ENCODE data around the gene GLI1. TPM values are rescaled to one million over a fixed set of nuclear protein-coding genes. Genes with fewer than 3 reads are reported as not detected.

Gene GLI1
- polyA plus RNA-seq, 2 of the 4 experiments (the other 2 are of a cell fraction), result 13.1 to 27.3 TPM

DNA sequence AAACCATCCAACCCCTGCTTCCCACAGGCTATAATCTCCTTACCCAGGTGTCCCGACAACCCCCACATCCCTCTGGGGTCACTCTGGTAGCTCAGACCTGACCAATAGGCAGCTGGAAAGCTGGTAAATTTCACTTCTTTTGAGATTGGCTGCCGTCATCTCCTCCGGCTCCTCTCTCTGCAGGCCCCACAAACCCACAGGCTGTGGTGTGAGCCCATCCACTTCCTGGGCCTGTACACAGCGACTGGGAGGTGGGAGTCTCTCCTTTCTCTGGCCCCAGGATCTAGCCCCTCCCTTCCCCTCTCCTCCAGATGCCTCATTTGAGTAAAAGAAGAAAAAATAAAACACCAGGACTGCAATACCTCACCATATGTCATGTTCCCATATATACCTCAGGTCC is 24.3 kb upstream of the GLI1 start:
- no peak for TF ChIP-seq MAZ (IDR thresholded peaks at IDR 0.05; ENCODE audit: borderline replicate concordance, low read depth, low read length)
- TF ChIP-seq RARB (CRISPR knock-in tag; IDR thresholded peaks at IDR 0.05), result no peak
- no peak for TF ChIP-seq NR3C1 (IDR thresholded peaks at IDR 0.05)
- TF ChIP-seq, protein P1, sequence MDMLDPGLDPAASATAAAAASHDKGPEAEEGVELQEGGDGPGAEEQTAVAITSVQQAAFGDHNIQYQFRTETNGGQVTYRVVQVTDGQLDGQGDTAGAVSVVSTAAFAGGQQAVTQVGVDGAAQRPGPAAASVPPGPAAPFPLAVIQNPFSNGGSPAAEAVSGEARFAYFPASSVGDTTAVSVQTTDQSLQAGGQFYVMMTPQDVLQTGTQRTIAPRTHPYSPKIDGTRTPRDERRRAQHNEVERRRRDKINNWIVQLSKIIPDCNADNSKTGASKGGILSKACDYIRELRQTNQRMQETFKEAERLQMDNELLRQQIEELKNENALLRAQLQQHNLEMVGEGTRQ (IDR thresholded peaks at IDR 0.05), result no peak
- no peak for TF ChIP-seq HOXB13 (CRISPR knock-in tag; IDR thresholded peaks at IDR 0.05; ENCODE audit: low read depth)
- TF ChIP-seq, protein P2, sequence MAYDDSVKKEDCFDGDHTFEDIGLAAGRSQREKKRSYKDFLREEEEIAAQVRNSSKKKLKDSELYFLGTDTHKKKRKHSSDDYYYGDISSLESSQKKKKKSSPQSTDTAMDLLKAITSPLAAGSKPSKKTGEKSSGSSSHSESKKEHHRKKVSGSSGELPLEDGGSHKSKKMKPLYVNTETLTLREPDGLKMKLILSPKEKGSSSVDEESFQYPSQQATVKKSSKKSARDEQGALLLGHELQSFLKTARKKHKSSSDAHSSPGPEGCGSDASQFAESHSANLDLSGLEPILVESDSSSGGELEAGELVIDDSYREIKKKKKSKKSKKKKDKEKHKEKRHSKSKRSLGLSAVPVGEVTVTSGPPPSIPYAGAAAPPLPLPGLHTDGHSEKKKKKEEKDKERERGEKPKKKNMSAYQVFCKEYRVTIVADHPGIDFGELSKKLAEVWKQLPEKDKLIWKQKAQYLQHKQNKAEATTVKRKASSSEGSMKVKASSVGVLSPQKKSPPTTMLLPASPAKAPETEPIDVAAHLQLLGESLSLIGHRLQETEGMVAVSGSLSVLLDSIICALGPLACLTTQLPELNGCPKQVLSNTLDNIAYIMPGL (CRISPR knock-in tag; IDR thresholded peaks at IDR 0.05; ENCODE audit: borderline replicate concordance), result no peak
- TF ChIP-seq, protein P3, sequence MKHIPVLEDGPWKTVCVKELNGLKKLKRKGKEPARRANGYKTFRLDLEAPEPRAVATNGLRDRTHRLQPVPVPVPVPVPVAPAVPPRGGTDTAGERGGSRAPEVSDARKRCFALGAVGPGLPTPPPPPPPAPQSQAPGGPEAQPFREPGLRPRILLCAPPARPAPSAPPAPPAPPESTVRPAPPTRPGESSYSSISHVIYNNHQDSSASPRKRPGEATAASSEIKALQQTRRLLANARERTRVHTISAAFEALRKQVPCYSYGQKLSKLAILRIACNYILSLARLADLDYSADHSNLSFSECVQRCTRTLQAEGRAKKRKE (CRISPR knock-in tag; IDR thresholded peaks at IDR 0.05; ENCODE audit: low read depth), result no peak
- TF ChIP-seq ZC3H11A (IDR thresholded peaks at IDR 0.05), result no peak
- no peak for TF ChIP-seq BHLHE40 (IDR thresholded peaks at IDR 0.05; ENCODE audit: low read depth, low read length)
- TF ChIP-seq CBX2 (IDR thresholded peaks at IDR 0.05; ENCODE audit: borderline replicate concordance, low read depth), result no peak
- Histone ChIP-seq H3K4me1 (peaks cover 13% of the 10 kb centered on the region; the same call in 2 of the 3 replicates), H3K4me3 (no peak overlapping the region), H3K9me3 (no peaks in the 10 kb centered on the region), H3K27ac (peak overlapping the region in 1 of 2 experiments; percentile 21; a peak in 1 of 6 replicates), H3K4me2 (no peak overlapping the region)
- ChIA-PET CTCF (interaction anchor here (0.6 to 4.8 kb wide), 9 partner anchors 12 to 99 kb away, joined by 3 to 32 read pairs (median 4); partner anchors contain the start of genes GLI1 and INHBE), POLR2A (no interaction called here)
- 62% methylated on average over 4 of the region's 4 CpGs for WGBS (ENCODE audit: missing lambda C conversion rate)
- no peak for FAIRE-seq
- no peak for DNase-seq (ENCODE audit: low read depth in 1 of 2, low spot score in 1 of 2)
- ATAC-seq, result no peak

DNA sequence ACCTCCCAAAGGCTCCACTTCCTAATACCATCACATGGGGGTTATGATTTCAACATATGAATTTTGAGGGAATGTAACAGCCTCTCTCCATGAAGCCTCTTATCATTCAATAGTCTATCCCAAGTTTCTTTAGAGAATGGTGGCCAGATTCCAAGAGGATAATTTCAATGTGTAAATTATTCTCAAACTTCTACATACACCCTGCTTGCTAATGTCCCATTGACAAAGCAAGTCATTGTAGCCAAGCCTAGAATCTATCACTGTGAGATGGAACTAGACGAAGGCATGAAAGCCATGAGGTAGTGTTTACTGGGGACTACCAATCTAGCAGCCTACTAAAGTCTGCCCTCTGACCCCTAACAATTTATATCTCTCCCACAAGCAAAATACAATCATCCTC is 21.2 kb upstream of the GLI1 start:
- Histone ChIP-seq H3K27ac (no peak overlapping the region), H3K4me3 (no peak overlapping the region), H3K4me1 (peaks cover 6% of the 10 kb centered on the region; the same call in 1 of the 3 replicates), H3K9me3 (peaks cover 15% of the 10 kb centered on the region), H3K4me2 (no peak overlapping the region)
- no peak for ATAC-seq
- ChIA-PET POLR2A (no interaction called here), CTCF (interaction anchor here (1.4 to 3.9 kb wide), 3 partner anchors 14 to 199 kb away, joined by 3 to 22 read pairs (median 19); partner anchors contain the start of gene INHBE)
- FAIRE-seq, result no peak
- no peak for DNase-seq (ENCODE audit: low read depth in 1 of 2, low spot score in 1 of 2)
- no peak for TF ChIP-seq NPAS2 (CRISPR knock-in tag; IDR thresholded peaks at IDR 0.05; ENCODE audit: borderline replicate concordance)
- TF ChIP-seq, protein P4, sequence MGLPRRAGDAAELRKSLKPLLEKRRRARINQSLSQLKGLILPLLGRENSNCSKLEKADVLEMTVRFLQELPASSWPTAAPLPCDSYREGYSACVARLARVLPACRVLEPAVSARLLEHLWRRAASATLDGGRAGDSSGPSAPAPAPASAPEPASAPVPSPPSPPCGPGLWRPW (IDR thresholded peaks at IDR 0.05), result no peak
- TF ChIP-seq, protein P5, sequence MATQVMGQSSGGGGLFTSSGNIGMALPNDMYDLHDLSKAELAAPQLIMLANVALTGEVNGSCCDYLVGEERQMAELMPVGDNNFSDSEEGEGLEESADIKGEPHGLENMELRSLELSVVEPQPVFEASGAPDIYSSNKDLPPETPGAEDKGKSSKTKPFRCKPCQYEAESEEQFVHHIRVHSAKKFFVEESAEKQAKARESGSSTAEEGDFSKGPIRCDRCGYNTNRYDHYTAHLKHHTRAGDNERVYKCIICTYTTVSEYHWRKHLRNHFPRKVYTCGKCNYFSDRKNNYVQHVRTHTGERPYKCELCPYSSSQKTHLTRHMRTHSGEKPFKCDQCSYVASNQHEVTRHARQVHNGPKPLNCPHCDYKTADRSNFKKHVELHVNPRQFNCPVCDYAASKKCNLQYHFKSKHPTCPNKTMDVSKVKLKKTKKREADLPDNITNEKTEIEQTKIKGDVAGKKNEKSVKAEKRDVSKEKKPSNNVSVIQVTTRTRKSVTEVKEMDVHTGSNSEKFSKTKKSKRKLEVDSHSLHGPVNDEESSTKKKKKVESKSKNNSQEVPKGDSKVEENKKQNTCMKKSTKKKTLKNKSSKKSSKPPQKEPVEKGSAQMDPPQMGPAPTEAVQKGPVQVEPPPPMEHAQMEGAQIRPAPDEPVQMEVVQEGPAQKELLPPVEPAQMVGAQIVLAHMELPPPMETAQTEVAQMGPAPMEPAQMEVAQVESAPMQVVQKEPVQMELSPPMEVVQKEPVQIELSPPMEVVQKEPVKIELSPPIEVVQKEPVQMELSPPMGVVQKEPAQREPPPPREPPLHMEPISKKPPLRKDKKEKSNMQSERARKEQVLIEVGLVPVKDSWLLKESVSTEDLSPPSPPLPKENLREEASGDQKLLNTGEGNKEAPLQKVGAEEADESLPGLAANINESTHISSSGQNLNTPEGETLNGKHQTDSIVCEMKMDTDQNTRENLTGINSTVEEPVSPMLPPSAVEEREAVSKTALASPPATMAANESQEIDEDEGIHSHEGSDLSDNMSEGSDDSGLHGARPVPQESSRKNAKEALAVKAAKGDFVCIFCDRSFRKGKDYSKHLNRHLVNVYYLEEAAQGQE (IDR thresholded peaks at IDR 0.05), result no peak
- TF ChIP-seq ZNF302 (CRISPR knock-in tag; IDR thresholded peaks at IDR 0.05), result no peak
- no peak for TF ChIP-seq CHD4 (IDR thresholded peaks at IDR 0.05; ENCODE audit: borderline replicate concordance)
- no peak for TF ChIP-seq MAZ (IDR thresholded peaks at IDR 0.05; ENCODE audit: borderline replicate concordance, low read depth, low read length)
- no peak for TF ChIP-seq EHMT2 (IDR thresholded peaks at IDR 0.05; ENCODE audit: low read depth)
- no peak for TF ChIP-seq ZFP36 (IDR thresholded peaks at IDR 0.05; ENCODE audit: borderline replicate concordance, partially characterized antibody)
- TF ChIP-seq, protein P1 (IDR thresholded peaks at IDR 0.05), result no peak
- TF ChIP-seq FOSL2 (IDR thresholded peaks at IDR 0.05), result no peak
- no peak for TF ChIP-seq FOSL2 (CRISPR knock-in tag; IDR thresholded peaks at IDR 0.05)
- TF ChIP-seq SMC3 (IDR thresholded peaks at IDR 0.05), result no peak
- TF ChIP-seq, protein P2 (CRISPR knock-in tag; IDR thresholded peaks at IDR 0.05; ENCODE audit: borderline replicate concordance), result no peak
- TF ChIP-seq, protein P6, sequence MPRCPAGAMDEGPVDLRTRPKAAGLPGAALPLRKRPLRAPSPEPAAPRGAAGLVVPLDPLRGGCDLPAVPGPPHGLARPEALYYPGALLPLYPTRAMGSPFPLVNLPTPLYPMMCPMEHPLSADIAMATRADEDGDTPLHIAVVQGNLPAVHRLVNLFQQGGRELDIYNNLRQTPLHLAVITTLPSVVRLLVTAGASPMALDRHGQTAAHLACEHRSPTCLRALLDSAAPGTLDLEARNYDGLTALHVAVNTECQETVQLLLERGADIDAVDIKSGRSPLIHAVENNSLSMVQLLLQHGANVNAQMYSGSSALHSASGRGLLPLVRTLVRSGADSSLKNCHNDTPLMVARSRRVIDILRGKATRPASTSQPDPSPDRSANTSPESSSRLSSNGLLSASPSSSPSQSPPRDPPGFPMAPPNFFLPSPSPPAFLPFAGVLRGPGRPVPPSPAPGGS (IDR thresholded peaks at IDR 0.05), result no peak
- TF ChIP-seq, protein P7, sequence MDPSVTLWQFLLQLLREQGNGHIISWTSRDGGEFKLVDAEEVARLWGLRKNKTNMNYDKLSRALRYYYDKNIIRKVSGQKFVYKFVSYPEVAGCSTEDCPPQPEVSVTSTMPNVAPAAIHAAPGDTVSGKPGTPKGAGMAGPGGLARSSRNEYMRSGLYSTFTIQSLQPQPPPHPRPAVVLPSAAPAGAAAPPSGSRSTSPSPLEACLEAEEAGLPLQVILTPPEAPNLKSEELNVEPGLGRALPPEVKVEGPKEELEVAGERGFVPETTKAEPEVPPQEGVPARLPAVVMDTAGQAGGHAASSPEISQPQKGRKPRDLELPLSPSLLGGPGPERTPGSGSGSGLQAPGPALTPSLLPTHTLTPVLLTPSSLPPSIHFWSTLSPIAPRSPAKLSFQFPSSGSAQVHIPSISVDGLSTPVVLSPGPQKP (IDR thresholded peaks at IDR 0.05; ENCODE audit: low read depth, low read length), result no peak
- WGBS (ENCODE audit: missing lambda C conversion rate), result 96% methylated on average over 1 of the region's 1 CpG
